HEK293T (cell line): ENCODE measurements around the gene TMX4.

Experiments
- BHLHE40 ChIP-seq: fragments of 450-650 bp; IDR thresholded peaks from 2 replicates; pipeline ENCODE4 v1.6.1; 2016; ENCODE audit warnings: mild to moderate bottlenecking, moderate library complexity, borderline replicate concordance
- CTBP1 ChIP-seq: fragments of 450-650 bp; IDR thresholded peaks from 2 replicates; pipeline ENCODE4 v1.6.1; 2016; ENCODE audit warnings: borderline replicate concordance

- TF ChIP-seq BHLHE40 (no peak), CTBP1 (no peak)
Measured at GRCh38 chr20:8018958-8019245, 659 bp downstream of the TMX4 start.
